HG02938 (cell line): Measurements from ENCODE around the gene AZIN2.

Source experiments
- ATAC-seq: cut with Tn5 transposase; IDR thresholded peaks from one replicate; pipeline ENCODE4 v1.9.1; 2021; ENCODE audit warnings: mild to moderate bottlenecking, moderate library complexity; ENCODE audit not compliant: unreplicated experiment

AZIN2 gene

GRCh38 chr1:33149453-33150190 is 68.7 kb downstream of the AZIN2 start:
- ATAC-seq = no peak

GRCh38 chr1:33150522-33150921 is 69.6 kb downstream of the AZIN2 start:
- ATAC-seq = no peak

GRCh38 chr1:33151116-33151515 is 70.2 kb downstream of the AZIN2 start:
- no peak for ATAC-seq

GRCh38 chr1:33152685-33153432 is 71.9 kb downstream of the AZIN2 start:
- ATAC-seq = no peak

- ATAC-seq = no peak
These were observed 72.7 kb downstream of the AZIN2 start for GRCh38 chr1:33153650-33154049.

GRCh38 chr1:33155877-33156538 is 75.1 kb downstream of the AZIN2 start:
- ATAC-seq = no peak

- ATAC-seq = no peak
These were observed 76.2 kb downstream of the AZIN2 start for GRCh38 chr1:33157131-33157530.

- no peak for ATAC-seq
These were observed 77.4 kb downstream of the AZIN2 start for GRCh38 chr1:33158366-33158765.

- no peak for ATAC-seq
These were observed 78.6 kb downstream of the AZIN2 start for GRCh38 chr1:33159577-33159976.

- ATAC-seq = no peak
These were observed 80.2 kb downstream of the AZIN2 start for GRCh38 chr1:33161061-33161681.

GRCh38 chr1:33162141-33162540 is 81.2 kb downstream of the AZIN2 start:
- ATAC-seq = no peak

GRCh38 chr1:33163621-33164519 is 82.9 kb downstream of the AZIN2 start:
- ATAC-seq = no peak

GRCh38 chr1:33165209-33165608 is 84.3 kb downstream of the AZIN2 start:
- ATAC-seq = no peak

- no peak for ATAC-seq
These were observed 84.9 kb downstream of the AZIN2 start for GRCh38 chr1:33165809-33166208.

GRCh38 chr1:33167650-33168447 is 86.9 kb downstream of the AZIN2 start:
- no peak for ATAC-seq

GRCh38 chr1:33168556-33169289 is 87.8 kb downstream of the AZIN2 start:
- no peak for ATAC-seq

GRCh38 chr1:33169290-33170055 is 88.5 kb downstream of the AZIN2 start:
- no peak for ATAC-seq
